ENCODE measurements around the gene KY. TPM values are rescaled to one million over a fixed set of nuclear protein-coding genes. Genes with fewer than 3 reads are reported as not detected.

KY gene
- polyA plus RNA-seq, 3 donors: 0.03 to 0.09 TPM; not detected in 1

DNA sequence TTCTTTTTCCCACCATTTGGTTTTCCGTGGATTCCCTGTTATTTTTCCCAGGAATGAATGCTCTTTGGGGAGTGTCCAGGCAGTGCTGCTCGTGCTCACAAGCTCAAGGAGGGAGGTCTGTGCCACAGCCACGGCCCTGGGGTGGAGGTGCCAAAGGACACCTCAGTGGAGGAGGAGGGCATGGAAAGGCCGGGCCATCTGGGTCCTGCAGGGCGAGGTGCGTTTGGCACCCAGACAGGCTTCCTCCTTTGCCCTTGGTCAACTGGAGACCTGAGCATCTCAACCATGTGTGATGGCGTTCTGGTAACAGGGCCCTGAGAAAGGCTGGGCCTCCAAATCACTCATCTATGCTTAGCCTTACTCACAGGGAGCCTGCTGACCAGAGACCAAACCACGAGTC, 25.4 kb downstream of the KY start:
- Histone ChIP-seq H3K9me3 (replicated peaks in 1 of 2; ENCODE audit: control insufficient read depth in 1 of 2, insufficient read depth in 1 of 2, low read length in 2 of 2) (peaks cover 9% of the 10 kb centered on the region in 2 donors), H3K4me3 (replicated peaks in 1 of 3; ENCODE audit: low read depth in 2 of 3, low read length in 3 of 3) (no peak overlapping the region), H3K79me2 (ENCODE audit: insufficient read depth, low read length) (no peaks in the 10 kb centered on the region), H3K9ac (ENCODE audit: insufficient read depth, low read length, poor library complexity, severe bottlenecking) (no peak overlapping the region), H3K4me1 (ENCODE audit: control insufficient read depth in 1 of 2, insufficient read depth in 2 of 2, low read length in 2 of 2) (peaks cover 0 to 4% of the 10 kb centered on the region in 2 donors), H4K20me1 (ENCODE audit: insufficient read depth, low read length) (no peaks in the 10 kb centered on the region), H3K27me3 (ENCODE audit: control insufficient read depth in 2 of 2, insufficient read depth in 2 of 2, low read length in 2 of 2) (no peaks in the 10 kb centered on the region), H3K4me2 (replicated peaks; ENCODE audit: extremely low read depth, low read length, poor library complexity, severe bottlenecking) (no peak overlapping the region), H3K36me3 (replicated peaks in 1 of 2; ENCODE audit: control insufficient read depth in 1 of 2, insufficient read depth in 2 of 2, low read length in 2 of 2) (no peaks in the 10 kb centered on the region), H2AFZ (ENCODE audit: insufficient read depth, low read depth, low read length, poor library complexity, severe bottlenecking) (no peak overlapping the region), H3K27ac (ENCODE audit: low read depth in 1 of 2, low read length in 2 of 2) (no peak overlapping the region)
- Mint-ChIP-seq H3K27me3 (ENCODE audit: low read depth in 3 of 3) (peaks cover 0 to 2% (median 0%) of the 10 kb centered on the region in 3 donors), H3K4me3 (no peak overlapping the region), H3K27ac (no peak overlapping the region), H3K4me1 (peaks cover 15% of the 10 kb centered on the region), H3K36me3 (no peaks in the 10 kb centered on the region), H3K9me3 (peaks cover 3 to 10% (median 8%) of the 10 kb centered on the region in 7 donors)
- DNase-seq: no peak
- intact Hi-C loops (cut with micrococcal nuclease): no loop called here
- WGBS (ENCODE audit: insufficient coverage): 88% methylated on average over 7 of the region's 8 CpGs
- TF ChIP-seq, protein P1, sequence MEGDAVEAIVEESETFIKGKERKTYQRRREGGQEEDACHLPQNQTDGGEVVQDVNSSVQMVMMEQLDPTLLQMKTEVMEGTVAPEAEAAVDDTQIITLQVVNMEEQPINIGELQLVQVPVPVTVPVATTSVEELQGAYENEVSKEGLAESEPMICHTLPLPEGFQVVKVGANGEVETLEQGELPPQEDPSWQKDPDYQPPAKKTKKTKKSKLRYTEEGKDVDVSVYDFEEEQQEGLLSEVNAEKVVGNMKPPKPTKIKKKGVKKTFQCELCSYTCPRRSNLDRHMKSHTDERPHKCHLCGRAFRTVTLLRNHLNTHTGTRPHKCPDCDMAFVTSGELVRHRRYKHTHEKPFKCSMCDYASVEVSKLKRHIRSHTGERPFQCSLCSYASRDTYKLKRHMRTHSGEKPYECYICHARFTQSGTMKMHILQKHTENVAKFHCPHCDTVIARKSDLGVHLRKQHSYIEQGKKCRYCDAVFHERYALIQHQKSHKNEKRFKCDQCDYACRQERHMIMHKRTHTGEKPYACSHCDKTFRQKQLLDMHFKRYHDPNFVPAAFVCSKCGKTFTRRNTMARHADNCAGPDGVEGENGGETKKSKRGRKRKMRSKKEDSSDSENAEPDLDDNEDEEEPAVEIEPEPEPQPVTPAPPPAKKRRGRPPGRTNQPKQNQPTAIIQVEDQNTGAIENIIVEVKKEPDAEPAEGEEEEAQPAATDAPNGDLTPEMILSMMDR (IDR thresholded peaks at IDR 0.05): no peak

DNA sequence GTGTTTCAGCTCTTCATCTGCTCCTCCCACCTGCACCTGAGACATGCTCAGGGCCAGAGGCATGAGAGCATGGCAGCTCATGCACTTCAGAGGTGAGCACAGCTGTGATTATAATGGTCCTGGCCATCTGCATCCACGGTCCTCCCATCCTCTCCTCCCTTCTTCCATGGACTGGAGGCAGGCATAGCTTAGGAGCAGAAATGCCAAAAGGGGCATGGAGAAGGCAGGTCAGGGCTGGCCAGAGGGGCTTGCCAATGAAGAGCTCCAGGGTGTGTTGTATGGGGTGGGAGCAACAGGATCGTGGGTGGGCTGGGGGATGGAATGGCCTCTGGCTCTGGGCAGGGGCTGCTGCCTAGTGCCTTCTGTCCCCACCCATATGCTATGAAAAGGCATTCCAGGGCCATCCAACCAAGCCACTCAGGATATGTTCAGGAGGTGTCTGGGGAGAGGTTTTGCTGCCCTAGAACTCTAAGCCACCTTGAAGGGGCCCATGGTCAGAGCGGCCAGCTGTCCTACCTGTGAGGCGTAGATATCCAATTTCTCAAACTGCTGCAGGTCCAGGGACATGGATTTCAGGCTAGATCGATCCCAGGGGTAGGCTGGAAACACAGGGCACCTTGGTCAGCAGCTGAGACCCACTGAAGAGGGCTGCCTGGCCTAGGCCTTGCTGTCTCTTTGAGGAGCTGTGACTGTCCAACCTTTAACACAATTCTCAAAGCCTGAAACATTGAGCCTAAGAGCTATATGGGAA, 26.1 kb downstream of the KY start:
- Histone ChIP-seq H3K36me3 (replicated peaks in 1 of 2; ENCODE audit: control insufficient read depth in 1 of 2, insufficient read depth in 2 of 2, low read length in 2 of 2) (no peaks in the 10 kb centered on the region), H3K9ac (ENCODE audit: insufficient read depth, low read length, poor library complexity, severe bottlenecking) (no peak overlapping the region), H3K4me3 (replicated peaks in 1 of 3; ENCODE audit: low read depth in 2 of 3, low read length in 3 of 3) (no peak overlapping the region), H3K4me2 (replicated peaks; ENCODE audit: extremely low read depth, low read length, poor library complexity, severe bottlenecking) (no peak overlapping the region), H3K79me2 (ENCODE audit: insufficient read depth, low read length) (no peaks in the 10 kb centered on the region), H4K20me1 (ENCODE audit: insufficient read depth, low read length) (no peaks in the 10 kb centered on the region), H2AFZ (ENCODE audit: insufficient read depth, low read depth, low read length, poor library complexity, severe bottlenecking) (no peak overlapping the region), H3K4me1 (ENCODE audit: control insufficient read depth in 1 of 2, insufficient read depth in 2 of 2, low read length in 2 of 2) (peaks cover 0 to 4% of the 10 kb centered on the region in 2 donors), H3K27me3 (ENCODE audit: control insufficient read depth in 2 of 2, insufficient read depth in 2 of 2, low read length in 2 of 2) (no peaks in the 10 kb centered on the region), H3K27ac (ENCODE audit: low read depth in 1 of 2, low read length in 2 of 2) (no peak overlapping the region), H3K9me3 (replicated peaks in 1 of 2; ENCODE audit: control insufficient read depth in 1 of 2, insufficient read depth in 1 of 2, low read length in 2 of 2) (peaks cover 1 to 3% of the 10 kb centered on the region in 2 donors)
- no peak for DNase-seq
- H3K4me1 Mint-ChIP-seq: peaks cover 15% of the 10 kb centered on the region
- intact Hi-C loops (cut with micrococcal nuclease): no loop called here
- no peak overlapping the region for H3K4me3 Mint-ChIP-seq
- 93% methylated on average over 4 of the region's 5 CpGs for WGBS (ENCODE audit: insufficient coverage)
- no peaks in the 10 kb centered on the region for H3K36me3 Mint-ChIP-seq
- H3K9me3 Mint-ChIP-seq: peaks cover 0 to 5% (median 4%) of the 10 kb centered on the region in 7 donors
- TF ChIP-seq, protein P1 (IDR thresholded peaks at IDR 0.05): no peak
- peaks cover 0 to 2% (median 0%) of the 10 kb centered on the region in 3 donors for H3K27me3 Mint-ChIP-seq (ENCODE audit: low read depth in 3 of 3)
- H3K27ac Mint-ChIP-seq: no peak overlapping the region

Measured in CD14-positive monocyte (primary cell).